Ovary (tissue), 3 donors: ENCODE results near the gene NT5C1A.

Experiments
- CTCF ChIP-seq, 3 donors: fragments of 450-650 bp in 2 of 3; fragments of 200-600 bp in 1 of 3; IDR thresholded peaks; one replicate each; pipeline versions ENCODE4 v1.5.1 to v1.8.0; 2016 to 2022; ENCODE audit warnings: antibody characterized with exemption in 3 of 3, mild to moderate bottlenecking in 1 of 3
- EP300 ChIP-seq: sonication (generic); formaldehyde crosslinking; IDR thresholded peaks from one replicate; pipeline ENCODE4 v1.6.1; 2017; ENCODE audit warnings: antibody characterized with exemption
- donor health status: DM: no; HTN: no; CAD: no.

- no peak for TF ChIP-seq CTCF (IDR thresholded peaks at IDR 0.05)
- TF ChIP-seq EP300, result no peak
These were observed 13.2 kb upstream of the NT5C1A start for GRCh38 chr1:39685071-39685470.
